OCI-M1 (cell line): ENCODE results near the gene PSME1.

Experiments
- DNase-seq: peaks from one replicate; lab custom pipeline; 2025; lab: John Stamatoyannopoulos, UW

PSME1 gene

GRCh38 chr14:24146978-24147760 lies 11.2 kb downstream of the PSME1 start, which contains the start of gene RNF31:
Gene RNF31 (plus strand): TSS chr14:24147498. CDS start chr14:24147699, 201 bp downstream.
- DNase-seq = peak; percentile 98

DNA sequence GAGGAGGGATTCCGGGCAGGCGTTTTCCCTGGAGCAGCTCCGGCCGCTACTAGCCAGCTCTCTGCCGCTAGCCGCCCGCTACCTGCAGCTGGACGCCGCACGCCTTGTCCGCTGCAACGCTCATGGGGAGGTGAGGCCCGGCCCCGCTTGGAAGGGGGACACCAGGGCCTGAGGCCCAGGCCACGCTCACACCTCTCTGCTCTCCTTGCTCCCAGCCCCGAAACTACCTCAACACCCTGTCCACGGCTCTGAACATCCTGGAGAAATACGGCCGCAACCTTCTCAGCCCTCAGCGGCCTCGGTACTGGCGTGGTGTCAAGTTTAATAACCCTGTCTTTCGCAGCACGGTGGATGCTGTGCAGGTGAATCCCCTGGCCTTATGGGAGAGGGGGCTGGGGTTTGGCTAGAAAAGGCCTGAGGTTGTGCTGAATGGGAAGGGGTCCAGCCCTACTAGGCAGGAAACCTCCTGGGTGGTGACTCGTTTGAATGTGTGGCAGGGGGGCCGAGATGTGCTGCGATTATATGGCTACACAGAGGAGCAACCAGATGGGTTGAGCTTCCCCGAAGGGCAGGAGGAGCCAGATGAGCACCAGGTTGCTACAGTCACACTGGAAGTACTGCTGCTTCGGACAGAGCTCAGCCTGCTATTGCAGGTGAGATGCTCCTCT lies 11.9 kb downstream of the PSME1 start:
- DNase-seq = peak; percentile 48

DNA sequence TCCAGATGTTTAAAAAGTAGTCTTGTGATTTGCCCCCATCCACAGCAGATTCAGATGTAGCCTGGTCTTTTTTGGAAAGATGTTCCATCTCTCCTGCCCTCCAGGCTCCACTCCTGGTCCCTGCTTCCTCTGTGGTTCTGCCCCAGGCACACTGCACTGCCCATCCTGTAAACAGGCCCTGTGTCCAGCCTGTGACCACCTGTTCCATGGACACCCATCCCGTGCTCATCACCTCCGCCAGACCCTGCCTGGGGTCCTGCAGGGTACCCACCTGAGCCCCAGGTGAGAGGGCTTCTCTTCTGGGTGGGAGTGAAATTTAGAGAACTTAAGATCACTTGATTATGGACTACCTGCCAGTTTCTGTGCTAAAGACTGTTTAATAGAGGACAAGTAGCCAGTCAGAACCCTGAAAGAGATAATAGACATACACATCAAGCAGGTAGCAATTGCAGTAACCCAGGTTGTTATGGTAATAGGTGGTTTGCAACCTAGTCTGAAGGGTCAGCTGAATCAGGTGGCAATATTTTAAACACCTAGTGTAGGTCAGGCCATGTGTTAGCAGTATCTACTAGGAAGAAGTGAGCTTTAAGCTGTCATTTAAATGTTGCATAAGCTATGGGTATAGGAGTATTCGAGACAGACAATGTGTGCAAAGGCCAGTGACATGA lies 13.4 kb downstream of the PSME1 start:
- no peak for DNase-seq

DNA sequence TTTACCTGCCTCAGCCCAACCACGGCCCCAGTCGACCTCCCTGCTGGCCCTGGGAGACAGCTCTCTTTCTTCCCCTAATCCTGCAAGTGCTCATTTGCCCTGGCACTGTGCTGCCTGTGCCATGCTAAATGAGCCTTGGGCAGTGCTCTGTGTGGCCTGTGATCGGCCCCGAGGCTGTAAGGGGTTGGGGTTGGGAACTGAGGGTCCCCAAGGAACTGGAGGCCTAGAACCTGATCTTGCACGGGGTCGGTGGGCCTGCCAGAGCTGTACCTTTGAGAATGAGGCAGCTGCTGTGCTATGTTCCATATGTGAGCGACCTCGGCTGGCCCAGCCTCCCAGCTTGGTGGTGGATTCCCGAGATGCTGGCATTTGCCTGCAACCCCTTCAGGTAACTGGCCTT lies 14.1 kb downstream of the PSME1 start:
- no peak for DNase-seq

GRCh38 chr14:24150567-24150966 lies 14.6 kb downstream of the PSME1 start:
- no peak for DNase-seq

- no peak for DNase-seq
Observed at GRCh38 chr14:24150993-24151392, 15.0 kb downstream of the PSME1 start.

DNA sequence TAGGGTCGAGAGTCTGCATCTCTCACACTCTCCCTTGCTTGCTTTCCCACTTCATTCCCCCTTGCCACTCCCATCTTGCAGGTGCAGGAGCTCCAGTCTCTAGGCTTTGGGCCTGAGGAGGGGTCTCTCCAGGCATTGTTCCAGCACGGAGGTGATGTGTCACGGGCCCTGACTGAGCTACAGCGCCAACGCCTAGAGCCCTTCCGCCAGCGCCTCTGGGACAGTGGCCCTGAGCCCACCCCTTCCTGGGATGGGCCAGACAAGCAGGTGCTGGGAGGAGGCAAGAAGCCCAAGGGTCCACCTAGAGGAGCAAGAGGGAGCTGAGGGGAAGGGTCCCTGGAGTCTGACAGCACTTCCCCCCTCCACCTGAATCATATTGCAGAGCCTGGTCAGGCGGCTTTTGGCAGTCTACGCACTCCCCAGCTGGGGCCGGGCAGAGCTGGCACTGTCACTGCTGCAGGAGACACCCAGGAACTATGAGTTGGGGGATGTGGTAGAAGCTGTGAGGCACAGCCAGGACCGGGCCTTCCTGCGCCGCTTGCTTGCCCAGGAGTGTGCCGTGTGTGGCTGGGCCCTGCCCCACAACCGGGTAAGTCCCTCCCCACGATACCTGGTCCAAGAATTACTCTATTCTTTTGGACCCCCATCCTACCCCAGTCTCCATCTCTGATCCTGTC lies 15.5 kb downstream of the PSME1 start:
- no peak for DNase-seq

DNA sequence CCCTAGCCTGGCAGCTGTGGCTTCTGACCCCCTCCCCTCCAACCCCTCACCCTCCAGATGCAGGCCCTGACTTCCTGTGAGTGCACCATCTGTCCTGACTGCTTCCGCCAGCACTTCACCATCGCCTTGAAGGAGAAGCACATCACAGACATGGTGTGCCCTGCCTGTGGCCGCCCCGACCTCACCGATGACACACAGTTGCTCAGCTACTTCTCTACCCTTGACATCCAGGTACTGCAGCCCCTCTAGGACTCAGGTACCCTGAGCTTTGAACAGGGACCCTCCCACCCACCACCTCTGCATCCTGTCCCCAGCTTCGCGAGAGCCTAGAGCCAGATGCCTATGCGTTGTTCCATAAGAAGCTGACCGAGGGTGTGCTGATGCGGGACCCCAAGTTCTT lies 19.1 kb downstream of the PSME1 start:
- no peak for DNase-seq

DNA sequence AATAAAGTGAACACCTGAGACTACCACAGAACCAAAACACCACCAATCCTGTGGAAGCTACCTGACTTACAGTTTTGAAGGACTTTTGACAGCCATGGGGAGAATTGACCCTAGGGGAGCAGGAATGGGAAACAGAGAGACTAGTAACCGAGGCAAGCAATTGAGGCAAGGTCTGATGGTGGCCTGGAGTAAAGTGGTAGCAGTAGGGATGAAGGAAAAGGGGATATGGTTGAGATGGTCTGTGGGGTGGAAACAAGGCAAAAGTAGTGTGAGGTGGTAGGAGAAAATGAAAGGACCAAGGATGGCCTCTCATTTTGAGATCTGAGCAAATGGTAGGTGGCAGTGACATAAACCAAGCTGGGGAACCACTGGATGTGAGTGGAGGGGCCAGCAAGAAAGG lies 20.8 kb downstream of the PSME1 start:
- DNase-seq = no peak

- DNase-seq = no peak
Observed at GRCh38 chr14:24157331-24157730, 21.3 kb downstream of the PSME1 start.

DNA sequence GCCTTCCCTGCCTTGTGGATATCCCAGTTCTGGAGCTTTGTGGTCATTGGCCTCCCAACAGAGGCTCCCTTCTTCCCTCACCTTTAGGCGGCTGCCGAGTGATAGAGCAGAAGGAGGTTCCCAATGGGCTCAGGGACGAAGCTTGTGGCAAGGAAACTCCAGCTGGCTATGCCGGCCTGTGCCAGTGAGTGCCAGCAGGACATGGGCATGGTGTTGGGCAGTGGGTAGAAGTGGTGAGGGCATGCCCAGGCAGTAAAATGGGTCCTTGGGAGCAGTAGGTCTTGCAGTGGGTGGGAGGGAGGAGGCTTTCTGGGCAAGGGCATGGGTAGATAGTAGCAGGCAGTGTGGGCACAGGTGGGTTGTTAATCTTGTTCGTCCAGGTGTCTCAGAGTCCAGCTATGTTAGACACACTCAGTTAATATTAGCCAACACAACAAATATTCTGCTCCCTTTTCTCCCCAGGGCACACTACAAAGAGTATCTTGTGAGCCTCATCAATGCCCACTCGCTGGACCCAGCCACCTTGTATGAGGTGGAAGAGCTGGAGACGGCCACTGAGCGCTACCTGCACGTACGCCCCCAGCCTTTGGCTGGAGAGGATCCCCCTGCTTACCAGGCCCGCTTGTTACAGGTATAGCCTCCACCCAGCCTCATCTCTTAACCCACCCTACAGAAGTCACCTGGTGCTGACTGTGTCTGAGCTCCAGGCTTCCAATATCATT lies 23.9 kb downstream of the PSME1 start:
- DNase-seq = no peak

DNA sequence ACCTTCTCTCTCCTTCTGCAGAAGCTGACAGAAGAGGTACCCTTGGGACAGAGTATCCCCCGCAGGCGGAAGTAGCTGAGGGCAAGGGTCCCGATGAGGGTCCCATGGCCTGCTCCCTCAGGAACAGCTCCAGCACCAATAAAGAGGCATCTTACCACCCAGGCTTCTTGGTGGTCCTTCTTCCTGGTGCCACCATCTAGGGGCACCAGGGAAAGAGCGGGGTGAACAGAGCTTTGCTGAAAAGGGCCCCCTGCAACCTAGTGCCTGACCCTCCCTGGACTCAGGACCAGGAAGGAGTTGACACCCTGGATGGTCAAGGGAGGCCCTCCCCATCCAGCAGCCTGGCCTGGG lies 24.5 kb downstream of the PSME1 start:
- DNase-seq = no peak

GRCh38 chr14:24160850-24161804 lies 25.1 kb downstream of the PSME1 start, which contains the start of gene IRF9:
Gene IRF9 (plus strand): TSS chr14:24161265. CDS start chr14:24162145, 880 bp downstream.
- DNase-seq = peak; percentile 98

- no peak for DNase-seq
Observed at GRCh38 chr14:24162093-24162492, 26.1 kb downstream of the PSME1 start.

DNA sequence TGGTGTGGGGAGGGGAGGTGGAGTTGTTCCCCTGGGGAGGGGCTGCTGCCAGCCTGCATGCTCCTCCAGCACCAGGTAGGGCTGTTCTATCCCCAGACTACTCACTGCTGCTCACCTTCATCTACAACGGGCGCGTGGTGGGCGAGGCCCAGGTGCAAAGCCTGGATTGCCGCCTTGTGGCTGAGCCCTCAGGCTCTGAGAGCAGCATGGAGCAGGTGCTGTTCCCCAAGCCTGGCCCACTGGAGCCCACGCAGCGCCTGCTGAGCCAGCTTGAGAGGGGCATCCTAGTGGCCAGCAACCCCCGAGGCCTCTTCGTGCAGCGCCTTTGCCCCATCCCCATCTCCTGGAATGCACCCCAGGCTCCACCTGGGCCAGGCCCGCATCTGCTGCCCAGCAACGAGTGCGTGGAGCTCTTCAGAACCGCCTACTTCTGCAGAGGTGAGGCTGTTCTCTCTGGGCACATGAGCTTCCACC lies 28.6 kb downstream of the PSME1 start:
- DNase-seq = no peak

GRCh38 chr14:24165785-24166184 lies 29.8 kb downstream of the PSME1 start:
- DNase-seq = no peak

DNA sequence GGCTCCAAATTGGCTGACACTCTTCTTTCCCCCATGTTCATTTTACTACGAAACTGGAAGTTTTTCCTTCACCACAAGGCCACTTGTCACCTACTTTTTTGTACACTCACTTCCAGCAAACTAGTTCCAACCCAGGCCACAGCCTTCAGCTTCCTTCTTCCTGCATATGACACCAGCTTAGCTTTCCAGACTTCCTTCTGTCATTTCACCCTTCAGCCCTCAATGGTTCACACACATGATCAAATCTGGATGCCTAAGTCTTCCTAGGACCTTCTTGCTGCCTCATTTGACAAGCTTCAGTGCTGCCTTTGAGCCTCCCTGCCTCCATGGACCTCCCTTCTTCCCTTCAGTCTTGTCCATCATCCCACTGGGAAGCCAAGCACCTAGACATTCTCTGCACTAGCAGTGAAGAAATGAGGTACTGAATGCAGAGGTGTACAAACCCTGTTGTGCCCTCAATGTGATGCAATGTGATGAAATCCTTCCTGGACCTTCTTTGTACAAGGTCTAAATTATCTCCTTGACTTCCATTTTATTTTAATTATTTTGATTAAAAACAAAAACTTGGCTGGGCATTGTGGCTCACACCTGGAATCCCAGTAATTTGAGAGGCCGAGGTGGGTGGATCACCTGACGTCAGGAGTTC lies 31.6 kb downstream of the PSME1 start:
- peak; percentile 57 for DNase-seq

DNA sequence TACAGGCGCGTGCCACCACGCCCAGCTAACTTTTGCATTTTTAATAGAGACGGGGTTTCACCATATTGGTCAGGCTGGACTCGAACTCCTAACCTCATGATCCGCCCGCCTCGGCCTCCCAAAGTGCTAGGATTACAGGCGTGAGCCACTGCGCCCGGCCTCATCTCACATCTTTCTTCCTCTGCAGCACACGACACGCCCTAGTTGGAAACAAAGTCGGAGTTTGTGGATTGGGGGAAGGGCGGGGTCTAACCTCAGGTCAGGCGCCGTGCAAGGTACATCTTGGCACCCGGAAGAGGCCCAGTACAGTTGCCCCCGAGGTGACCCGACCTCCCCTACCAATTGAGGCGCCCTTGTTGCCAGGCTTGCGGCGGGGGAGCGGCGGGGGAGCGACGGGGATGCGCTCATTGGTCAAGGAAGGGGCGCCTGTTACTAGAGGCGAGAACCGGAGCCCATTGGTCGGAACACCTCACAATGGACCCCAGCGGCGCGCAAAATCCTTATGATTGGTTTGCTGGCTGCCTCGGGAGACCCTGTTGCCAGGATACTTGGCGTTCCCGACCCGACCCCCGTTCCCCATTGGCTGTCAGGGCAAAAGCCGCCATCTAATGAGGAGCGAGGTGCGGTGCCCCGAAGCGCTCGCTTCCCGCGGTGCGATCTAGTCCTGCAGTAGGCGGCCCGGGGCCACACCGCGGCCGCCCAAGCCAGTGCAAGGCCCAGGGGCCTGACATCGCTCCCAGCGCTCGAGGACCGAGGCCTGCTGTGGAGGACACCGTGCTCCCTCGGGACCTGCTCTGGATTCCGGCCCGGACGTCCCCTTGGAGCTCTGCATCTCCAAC lies 35.6 kb downstream of the PSME1 start, which contains the start of gene REC8:
Gene REC8, plus strand, starts transcription at position 659 of the 839 bp plus-strand sequence. CDS start 473 bp downstream, outside the sequence.
- peak; percentile 94 for DNase-seq
